Prostate gland (tissue), 2 donors: ENCODE measurements around the gene SOCS6. TPM values are rescaled to one million over a fixed set of nuclear protein-coding genes. Genes with fewer than 3 reads are reported as not detected.

Experiments used
- DNase-seq: peaks from one replicate; pipeline ENCODE4 v3.0.0-alpha.2; 2019; ENCODE audit warnings: low spot score
- H3K27ac ChIP-seq, 2 donors: fragments of 200-600 bp; sonication (generic); 2 replicates each; pipeline ENCODE4 v1.5.1; 2017 to 2019
- H3K27me3 ChIP-seq: fragments of 200-600 bp; sonication (generic); replicated peaks from 2 replicates; pipeline ENCODE4 v1.5.1; 2019; ENCODE audit not compliant: insufficient read depth
- H3K36me3 ChIP-seq, 2 donors: fragments of 200-600 bp; sonication (generic); 1 replicate in 1 of 2; 2 replicates in 1 of 2; pipeline versions ENCODE4 v1.5.1 to v1.8.1; 2017 to 2019
- H3K4me1 ChIP-seq: fragments of 200-600 bp; sonication (generic); replicated peaks from 2 replicates; pipeline ENCODE4 v1.5.1; 2019
- H3K4me3 ChIP-seq, 2 donors: fragments of 200-600 bp; sonication (generic); 2 replicates each; pipeline ENCODE4 v1.5.1; 2017 to 2019
- H3K9me3 ChIP-seq: fragments of 200-600 bp; sonication (generic); 2 replicates; pipeline ENCODE4 v1.5.1; 2017
- POLR2A ChIP-seq: fragments of 450-650 bp; IDR thresholded peaks from one replicate; pipeline ENCODE4 v1.6.1; 2016; ENCODE audit warnings: antibody characterized with exemption, mild to moderate bottlenecking
- POLR2AphosphoS5 ChIP-seq: sonication (generic); formaldehyde crosslinking; IDR thresholded peaks from one replicate; pipeline ENCODE4 v1.6.1; 2017; ENCODE audit warnings: antibody characterized with exemption
- WGBS: methylation state at CpG from one replicate; pipeline ENCODE4 v1.1.5; 2018; 5-methylcytosine and 5-hydroxymethylcytosine counted together
- intact Hi-C: fragments of 100-400 bp; cut with DNase I; formaldehyde crosslinking; loops from one replicate; pipeline ENCODE4 v1.14.2; 2022
- total RNA-seq, 2 donors: library from RNA; depleted of rRNA; stranded (reverse); fragments of >200 nt; gene quantifications; one replicate each; pipeline ENCODE4 v1.1.0, GENCODE V29; 2016
- TF ChIP-seq, protein P1 (sequence below), 4 experiments: fragments of 200-600 bp in 2 of 4; fragments of 450-650 bp in 2 of 4; sonication (generic) in 2 of 4; IDR thresholded peaks; 1 replicate in 3 of 4; 2 replicates in 1 of 4; pipeline ENCODE4 v1.5.1; 2016 to 2019; ENCODE audit warnings: antibody characterized with exemption in 4 of 4, mild to moderate bottlenecking in 2 of 4, moderate library complexity in 2 of 4

Gene SOCS6
- total RNA-seq, 2 donors from 2014 or later: 25.6 to 31.4 TPM

DNA sequence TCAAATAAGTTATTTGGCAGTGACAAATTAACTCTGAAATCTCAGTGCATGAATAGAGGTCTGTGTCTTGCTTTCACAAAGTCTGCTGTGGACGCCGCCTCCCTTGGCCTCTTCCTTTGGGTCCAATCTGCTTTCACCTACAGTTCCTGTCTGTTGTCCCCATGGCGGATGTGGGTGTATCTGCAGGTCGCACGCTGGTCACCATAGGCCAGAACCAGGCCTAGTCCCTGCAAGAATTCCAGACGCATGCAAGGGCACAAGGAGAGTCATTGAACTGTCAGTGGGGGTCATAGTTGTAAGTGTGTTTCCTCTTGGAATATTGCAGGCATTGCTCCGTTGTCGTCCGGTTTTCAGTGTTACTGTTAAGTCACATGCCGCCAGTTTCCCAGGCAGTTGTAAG is 7.4 kb downstream of the SOCS6 start:
- no peaks in the 10 kb centered on the region for H3K9me3 ChIP-seq
- H3K36me3 ChIP-seq: no peaks in the 10 kb centered on the region
- TF ChIP-seq POLR2A (no peak), POLR2AphosphoS5 (no peak)
- TF ChIP-seq, protein P1, sequence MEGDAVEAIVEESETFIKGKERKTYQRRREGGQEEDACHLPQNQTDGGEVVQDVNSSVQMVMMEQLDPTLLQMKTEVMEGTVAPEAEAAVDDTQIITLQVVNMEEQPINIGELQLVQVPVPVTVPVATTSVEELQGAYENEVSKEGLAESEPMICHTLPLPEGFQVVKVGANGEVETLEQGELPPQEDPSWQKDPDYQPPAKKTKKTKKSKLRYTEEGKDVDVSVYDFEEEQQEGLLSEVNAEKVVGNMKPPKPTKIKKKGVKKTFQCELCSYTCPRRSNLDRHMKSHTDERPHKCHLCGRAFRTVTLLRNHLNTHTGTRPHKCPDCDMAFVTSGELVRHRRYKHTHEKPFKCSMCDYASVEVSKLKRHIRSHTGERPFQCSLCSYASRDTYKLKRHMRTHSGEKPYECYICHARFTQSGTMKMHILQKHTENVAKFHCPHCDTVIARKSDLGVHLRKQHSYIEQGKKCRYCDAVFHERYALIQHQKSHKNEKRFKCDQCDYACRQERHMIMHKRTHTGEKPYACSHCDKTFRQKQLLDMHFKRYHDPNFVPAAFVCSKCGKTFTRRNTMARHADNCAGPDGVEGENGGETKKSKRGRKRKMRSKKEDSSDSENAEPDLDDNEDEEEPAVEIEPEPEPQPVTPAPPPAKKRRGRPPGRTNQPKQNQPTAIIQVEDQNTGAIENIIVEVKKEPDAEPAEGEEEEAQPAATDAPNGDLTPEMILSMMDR (IDR thresholded peaks at IDR 0.05): no peak
- DNase-seq: no peak
- 89% methylated on average over 10 of the region's 10 CpGs for WGBS
- intact Hi-C loops: no loop called here
- no peak overlapping the region for H3K27ac ChIP-seq
- no peaks in the 10 kb centered on the region for H3K27me3 ChIP-seq
- H3K4me1 ChIP-seq: peaks cover 3% of the 10 kb centered on the region
- H3K4me3 ChIP-seq: no peak overlapping the region

DNA sequence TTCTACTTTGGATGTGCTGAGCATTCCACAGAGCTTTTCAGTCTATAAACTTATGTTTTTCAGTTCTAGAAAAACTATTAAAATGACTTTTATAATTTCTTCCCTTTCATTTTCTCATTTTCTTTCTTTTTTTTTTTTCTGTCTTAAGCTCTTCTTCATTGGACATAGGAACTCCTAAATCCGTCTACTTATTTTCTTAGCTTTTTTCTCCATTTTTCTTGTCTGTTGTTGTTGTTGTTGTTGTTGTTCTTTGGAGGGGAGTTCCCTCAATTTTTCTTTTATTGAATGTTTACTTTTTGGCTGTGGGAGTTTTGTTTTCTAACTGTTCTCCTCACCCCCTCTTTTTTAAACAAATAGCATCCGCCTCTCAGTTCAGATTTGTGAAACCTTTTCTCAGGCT is 7.9 kb downstream of the SOCS6 start:
- Histone ChIP-seq H3K4me1 (peaks cover under 1% of the 10 kb centered on the region), H3K36me3 (no peaks in the 10 kb centered on the region), H3K4me3 (no peak overlapping the region), H3K9me3 (no peaks in the 10 kb centered on the region), H3K27me3 (no peaks in the 10 kb centered on the region), H3K27ac (no peak overlapping the region)
- intact Hi-C loops: no loop called here
- no peak for DNase-seq
- TF ChIP-seq POLR2AphosphoS5 (no peak), POLR2A (no peak)
- TF ChIP-seq, protein P1 (IDR thresholded peaks at IDR 0.05): no peak
- WGBS: 95% methylated on average over 2 of the region's 2 CpGs

DNA sequence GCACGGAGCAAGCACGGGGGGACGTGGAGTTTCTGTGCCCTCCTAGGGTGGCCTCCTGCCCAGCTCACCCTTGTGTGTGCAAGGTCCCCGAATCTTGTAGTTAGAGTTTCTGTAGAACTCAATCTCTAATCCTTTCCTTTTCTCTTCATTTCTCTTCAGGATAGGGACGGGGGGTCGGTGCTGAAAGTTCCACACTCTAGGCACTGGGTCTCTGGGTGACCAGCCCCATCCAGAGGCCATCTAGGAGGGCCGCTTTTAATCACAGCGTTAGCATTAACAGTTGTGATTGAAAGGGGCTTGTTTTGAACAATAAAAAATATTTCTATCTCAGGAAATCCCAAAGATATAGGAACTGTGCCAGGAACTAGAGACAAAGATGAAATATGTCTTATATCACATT is 10.5 kb downstream of the SOCS6 start:
- Histone ChIP-seq H3K4me3 (no peak overlapping the region), H3K27ac (no peak overlapping the region), H3K9me3 (no peaks in the 10 kb centered on the region), H3K27me3 (no peaks in the 10 kb centered on the region), H3K4me1 (no peaks in the 10 kb centered on the region), H3K36me3 (no peaks in the 10 kb centered on the region)
- 80% methylated on average over 8 of the region's 8 CpGs for WGBS
- TF ChIP-seq POLR2AphosphoS5 (no peak), POLR2A (no peak)
- TF ChIP-seq, protein P1 (IDR thresholded peaks at IDR 0.05): no peak
- DNase-seq: no peak
- intact Hi-C loops: no loop called here

DNA sequence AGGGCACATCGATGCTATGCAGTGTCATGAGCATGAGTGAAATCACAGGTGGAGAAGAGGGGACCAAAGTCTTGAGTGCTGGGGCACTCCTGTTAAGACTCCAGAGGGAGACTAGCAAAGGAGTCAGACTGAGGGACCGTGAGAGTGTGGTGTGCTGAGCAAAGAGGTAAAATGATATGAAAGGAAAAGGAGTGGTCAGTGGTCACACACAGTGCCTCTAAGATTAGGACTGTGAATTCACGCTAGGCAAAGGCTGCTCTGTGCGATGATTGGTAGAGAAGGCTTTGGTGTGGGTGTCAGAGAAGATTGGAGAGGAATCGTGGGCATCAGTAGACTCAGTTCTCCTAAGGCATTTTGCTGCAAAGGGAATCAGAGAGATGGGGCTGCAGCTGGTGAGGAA is 12.8 kb downstream of the SOCS6 start:
- no peak for DNase-seq
- Histone ChIP-seq H3K27me3 (no peaks in the 10 kb centered on the region), H3K4me3 (no peak overlapping the region), H3K4me1 (no peaks in the 10 kb centered on the region), H3K27ac (no peak overlapping the region), H3K36me3 (no peaks in the 10 kb centered on the region), H3K9me3 (no peaks in the 10 kb centered on the region)
- TF ChIP-seq, protein P1 (IDR thresholded peaks at IDR 0.05): no peak
- TF ChIP-seq POLR2AphosphoS5 (no peak), POLR2A (no peak)
- WGBS: 92% methylated on average over 5 of the region's 5 CpGs
- intact Hi-C loops: no loop called here

DNA sequence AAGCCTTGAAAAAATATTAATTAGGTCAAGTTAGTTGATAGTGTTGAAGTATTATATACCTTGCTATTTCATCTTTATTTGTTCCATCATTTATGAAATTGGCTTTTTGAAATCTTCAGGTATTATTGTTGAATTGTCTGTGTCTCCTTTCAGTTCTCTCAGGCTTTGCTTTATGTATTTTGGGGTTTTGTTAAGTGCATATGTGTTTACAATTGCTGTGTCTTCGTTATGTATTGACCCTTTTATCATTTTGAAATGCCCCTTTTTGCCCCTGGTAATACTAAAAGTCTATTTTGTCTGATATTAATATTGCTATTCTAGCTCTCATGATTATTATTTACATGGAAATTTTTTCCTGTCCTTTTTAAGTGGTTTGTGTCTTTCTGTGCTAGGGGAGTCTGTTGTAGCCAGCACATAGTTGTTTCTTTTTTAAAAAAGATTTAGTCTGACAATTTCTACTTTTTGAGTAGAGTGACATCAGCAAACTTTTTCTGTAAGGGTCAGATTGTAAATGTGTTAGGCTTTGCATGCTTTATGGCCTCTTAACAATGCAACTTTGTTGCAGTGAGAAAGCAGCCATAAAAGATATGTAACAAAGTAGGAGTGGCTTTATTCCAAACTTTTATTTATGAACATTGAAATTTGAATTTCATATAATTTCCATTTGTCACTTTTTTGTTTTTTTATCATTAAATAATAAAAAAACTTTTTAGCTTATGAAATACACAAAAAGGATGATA is 19.9 kb downstream of the SOCS6 start:
- H3K27ac ChIP-seq: no peak overlapping the region
- no peak for TF ChIP-seq POLR2A
- TF ChIP-seq, protein P1 (IDR thresholded peaks at IDR 0.05): no peak
- no peak for TF ChIP-seq POLR2AphosphoS5
- no peaks in the 10 kb centered on the region for H3K27me3 ChIP-seq
- H3K4me1 ChIP-seq: no peaks in the 10 kb centered on the region
- H3K9me3 ChIP-seq: no peaks in the 10 kb centered on the region
- no peak for DNase-seq
- WGBS: 100% methylated on average over 1 of the region's 1 CpG
- intact Hi-C loops: no loop called here
- no peaks in the 10 kb centered on the region for H3K36me3 ChIP-seq
- no peak overlapping the region for H3K4me3 ChIP-seq
